ENCODE results near the gene OR2M7.
"Not testable (repeated sequence)": the region's sequence is repeated elsewhere in the genome, so short reads cannot be mapped to it uniquely, and the experiment has no call there.

DNA sequence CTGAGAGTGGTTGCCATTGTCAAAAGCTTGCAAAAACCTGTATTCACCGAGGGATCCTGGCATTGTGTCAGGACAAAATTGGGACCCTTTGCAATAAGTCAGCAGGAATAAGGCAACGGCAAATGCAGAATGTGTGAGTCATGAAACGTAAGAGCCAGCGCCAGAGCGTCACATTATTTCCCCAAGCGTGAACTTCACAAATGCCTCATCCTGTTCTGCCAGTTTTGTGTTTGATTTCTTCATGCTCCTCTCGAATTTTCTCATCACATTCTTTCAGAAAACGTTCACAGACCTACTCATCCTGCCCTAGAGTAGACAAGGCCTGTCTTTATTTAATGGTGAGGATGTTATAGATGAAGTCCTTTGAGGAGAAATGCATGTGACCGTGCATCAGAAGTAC, 18.7 kb downstream of the OR2M7 start:
- TF ChIP-seq, protein P1, sequence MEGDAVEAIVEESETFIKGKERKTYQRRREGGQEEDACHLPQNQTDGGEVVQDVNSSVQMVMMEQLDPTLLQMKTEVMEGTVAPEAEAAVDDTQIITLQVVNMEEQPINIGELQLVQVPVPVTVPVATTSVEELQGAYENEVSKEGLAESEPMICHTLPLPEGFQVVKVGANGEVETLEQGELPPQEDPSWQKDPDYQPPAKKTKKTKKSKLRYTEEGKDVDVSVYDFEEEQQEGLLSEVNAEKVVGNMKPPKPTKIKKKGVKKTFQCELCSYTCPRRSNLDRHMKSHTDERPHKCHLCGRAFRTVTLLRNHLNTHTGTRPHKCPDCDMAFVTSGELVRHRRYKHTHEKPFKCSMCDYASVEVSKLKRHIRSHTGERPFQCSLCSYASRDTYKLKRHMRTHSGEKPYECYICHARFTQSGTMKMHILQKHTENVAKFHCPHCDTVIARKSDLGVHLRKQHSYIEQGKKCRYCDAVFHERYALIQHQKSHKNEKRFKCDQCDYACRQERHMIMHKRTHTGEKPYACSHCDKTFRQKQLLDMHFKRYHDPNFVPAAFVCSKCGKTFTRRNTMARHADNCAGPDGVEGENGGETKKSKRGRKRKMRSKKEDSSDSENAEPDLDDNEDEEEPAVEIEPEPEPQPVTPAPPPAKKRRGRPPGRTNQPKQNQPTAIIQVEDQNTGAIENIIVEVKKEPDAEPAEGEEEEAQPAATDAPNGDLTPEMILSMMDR (IDR thresholded peaks at IDR 0.05; ENCODE audit: poor library complexity, severe bottlenecking) = not testable (repeated sequence)
- TF ChIP-seq RAD21 (conservative IDR thresholded peaks at IDR 0.05); POLR2AphosphoS5 (IDR thresholded peaks at IDR 0.05); TAF1 (IDR thresholded peaks at IDR 0.05; ENCODE audit: low read depth); EP300 (conservative IDR thresholded peaks at IDR 0.05; ENCODE audit: poor library complexity, severe bottlenecking); SMC3 (conservative IDR thresholded peaks at IDR 0.05; ENCODE audit: poor library complexity): not testable (repeated sequence)
